Glomerular endothelial cell (primary cell): ENCODE results near the gene MICAL2. TPM values are rescaled to one million over a fixed set of nuclear protein-coding genes. Genes with fewer than 3 reads are reported as not detected.

Experiments
- DNase-seq: peaks from one replicate; pipeline ENCODE4 v3.0.0-alpha.2; 2011; ENCODE audit warnings: low read depth, low spot score; ENCODE audit errors: extremely low read depth
- total RNA-seq: library from RNA; depleted of rRNA; stranded (reverse); fragments of >200 nt; gene quantifications from 2 replicates; pipeline ENCODE4 v1.2.3, GENCODE V29; 2015

The MICAL2 gene
- total RNA-seq, 1 donor from 2014 or later, result 252 TPM

DNA sequence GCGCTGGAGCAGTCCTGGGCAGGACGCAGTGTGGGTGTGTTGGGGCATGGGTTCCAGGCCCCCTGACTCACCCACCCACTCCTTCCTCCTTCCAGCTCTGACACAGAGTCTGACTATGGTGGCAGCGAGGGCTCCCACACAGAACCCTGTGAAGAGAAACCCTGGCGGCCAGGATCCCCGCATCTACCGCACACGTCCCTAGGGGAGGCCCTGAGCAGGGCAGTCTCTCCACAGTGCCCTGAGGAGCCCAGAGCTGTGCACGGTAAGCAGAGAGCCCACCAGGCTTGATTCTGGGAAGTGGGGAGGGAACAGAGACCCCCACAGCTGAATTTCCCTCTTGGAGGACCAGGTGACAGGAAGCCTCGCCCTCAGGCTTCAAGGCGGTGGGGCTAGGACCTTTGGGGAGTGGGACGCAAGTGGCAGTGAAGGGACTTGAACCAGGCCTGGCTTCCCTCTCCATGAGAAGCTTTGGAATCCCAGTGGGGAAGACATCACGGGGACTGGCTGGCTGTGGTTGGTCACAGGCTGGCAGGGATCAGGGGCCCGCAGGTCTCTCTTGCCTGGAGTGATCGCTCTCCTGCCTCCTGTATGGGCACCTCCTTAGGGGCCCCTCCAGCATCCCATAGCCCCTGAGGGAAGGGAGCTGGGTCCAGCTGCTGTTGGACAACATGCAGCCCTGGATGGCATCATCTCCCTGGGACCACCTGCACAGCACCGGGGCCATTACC is 170.6 kb downstream of the MICAL2 start:
- no peak for DNase-seq

DNA sequence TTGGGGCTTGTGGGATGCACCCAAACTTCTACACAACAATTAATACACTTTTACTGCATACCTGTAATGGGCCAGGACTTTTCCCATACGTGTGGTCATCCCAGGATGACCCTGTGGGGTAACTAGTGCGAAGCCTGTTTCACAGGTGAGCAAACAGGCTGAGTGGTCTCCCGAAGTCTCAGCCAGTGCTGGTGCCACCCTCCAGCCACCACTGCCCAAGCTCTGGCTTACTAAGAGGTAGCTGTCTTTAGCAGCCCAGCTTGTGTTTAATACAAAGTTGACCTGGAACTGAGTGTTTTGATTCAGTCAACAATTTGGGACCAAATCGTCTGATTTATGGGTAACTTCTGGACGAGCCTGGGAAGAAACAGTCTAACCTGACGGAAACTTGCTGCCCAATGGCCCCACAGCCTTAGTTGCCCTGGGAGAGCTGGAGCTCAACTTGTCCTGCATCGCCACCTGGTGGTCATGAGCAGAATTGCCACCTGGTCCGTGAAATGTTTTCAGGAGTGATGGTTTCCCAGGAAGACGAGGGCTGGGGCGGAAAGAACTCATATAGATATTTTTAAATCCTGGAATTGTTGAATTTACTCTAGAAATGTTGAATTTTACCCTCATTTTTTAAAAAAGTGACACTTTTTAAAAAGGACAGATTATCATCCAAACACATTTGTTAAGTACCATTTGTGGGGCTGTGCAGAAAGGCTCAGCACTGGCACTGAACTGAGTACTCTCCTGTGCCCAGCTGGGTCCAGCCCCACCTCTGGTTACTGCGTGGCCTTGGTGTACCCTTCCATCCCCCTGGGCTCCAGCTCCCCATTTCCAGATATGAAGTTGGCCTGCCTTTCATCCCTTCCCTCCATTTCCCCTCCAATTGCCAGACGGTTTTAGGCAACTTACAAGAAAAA is 171.4 kb downstream of the MICAL2 start:
- peak; percentile 66 for DNase-seq

DNA sequence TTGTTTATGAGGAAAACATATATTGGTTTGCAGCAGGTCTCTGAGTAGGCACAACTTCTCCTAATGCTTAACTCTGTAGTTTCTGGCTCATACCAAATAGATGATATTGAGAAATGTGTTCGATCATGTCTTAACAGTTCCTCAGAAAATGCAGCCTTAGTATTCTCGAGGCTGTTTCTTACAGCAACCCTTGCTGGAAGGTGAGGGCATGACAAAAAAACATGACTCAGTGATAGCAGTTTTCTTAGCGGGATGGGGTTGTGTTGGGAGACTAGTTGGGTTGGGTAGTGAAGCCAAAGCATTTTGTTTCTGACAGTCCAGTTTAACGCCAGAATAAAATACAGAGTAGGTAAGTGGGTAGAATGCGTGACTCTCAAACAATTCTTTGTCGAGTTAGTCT is 172.3 kb downstream of the MICAL2 start:
- no peak for DNase-seq

DNA sequence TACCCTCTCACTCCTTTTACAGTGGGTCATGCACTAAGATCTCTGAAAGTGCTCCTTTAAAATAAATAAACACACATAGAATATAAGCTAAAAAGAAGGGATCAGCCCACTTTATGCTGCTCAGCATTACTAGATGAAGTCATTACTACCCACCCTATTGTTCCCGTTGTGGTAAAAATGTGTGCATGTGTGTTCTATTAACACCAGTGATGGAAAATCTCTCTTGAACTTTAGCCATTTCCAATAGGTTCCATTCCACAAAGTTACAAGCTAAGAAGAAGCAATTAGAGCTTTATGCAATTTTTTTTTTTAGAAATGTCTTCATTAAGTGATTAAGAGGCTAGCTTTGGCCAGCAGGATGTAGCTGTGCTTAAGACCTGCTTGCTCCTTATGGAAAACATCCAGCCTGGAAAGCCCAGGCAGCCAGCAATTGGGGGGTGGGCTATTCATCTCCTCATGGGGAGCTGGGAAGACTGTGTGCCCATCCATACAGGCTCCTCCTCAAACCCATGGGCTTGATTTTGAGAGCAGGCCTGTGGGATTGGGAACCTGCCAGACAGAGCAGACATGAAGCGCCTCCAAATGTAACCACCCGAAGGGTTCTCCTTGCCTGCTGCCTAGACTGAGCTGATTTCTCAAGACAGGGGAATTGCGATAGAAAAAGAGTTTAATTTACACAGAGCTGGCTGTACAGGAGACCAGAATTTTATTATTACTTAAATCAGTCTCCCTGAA is 174.1 kb downstream of the MICAL2 start:
- no peak for DNase-seq

DNA sequence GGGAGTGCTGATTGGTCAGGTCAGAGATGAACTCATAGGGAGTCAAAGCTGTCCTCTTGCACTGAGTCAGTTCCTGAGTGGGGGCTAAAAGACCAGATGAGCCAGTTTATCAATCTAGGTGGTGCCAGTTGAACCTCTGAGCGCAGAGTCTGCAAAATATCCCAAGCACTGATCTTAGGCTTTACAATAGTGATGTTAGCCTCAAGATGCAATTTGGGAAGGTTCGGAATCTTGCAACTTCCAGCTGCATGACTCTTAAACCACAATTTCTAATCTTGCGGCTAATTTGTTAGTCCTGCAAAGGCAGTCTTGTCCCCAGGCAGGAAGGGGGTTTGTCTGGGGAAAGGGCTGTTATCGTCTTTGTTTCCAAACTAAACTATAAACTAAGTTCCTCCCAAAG is 174.7 kb downstream of the MICAL2 start:
- DNase-seq, result no peak

DNA sequence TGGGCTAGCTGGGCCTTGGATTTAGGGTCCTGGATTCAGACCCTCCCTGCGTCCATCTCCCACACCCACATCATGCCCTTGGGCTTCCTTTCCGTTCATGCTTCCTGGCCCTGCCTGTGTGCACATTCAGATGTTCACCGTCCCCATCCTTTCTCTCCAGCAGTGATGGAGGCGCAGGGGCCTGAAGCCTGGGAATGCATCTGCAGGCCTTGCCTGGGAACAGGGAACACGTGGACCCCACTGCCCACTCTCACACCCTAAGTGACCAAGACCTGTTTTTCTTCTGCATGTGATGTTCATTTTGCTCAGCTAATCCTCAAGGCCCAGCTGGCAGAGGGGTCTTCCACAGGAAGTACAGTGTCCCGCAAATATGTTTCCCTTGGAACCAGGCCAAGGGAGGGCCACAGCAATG is 175.4 kb downstream of the MICAL2 start:
- no peak for DNase-seq

DNA sequence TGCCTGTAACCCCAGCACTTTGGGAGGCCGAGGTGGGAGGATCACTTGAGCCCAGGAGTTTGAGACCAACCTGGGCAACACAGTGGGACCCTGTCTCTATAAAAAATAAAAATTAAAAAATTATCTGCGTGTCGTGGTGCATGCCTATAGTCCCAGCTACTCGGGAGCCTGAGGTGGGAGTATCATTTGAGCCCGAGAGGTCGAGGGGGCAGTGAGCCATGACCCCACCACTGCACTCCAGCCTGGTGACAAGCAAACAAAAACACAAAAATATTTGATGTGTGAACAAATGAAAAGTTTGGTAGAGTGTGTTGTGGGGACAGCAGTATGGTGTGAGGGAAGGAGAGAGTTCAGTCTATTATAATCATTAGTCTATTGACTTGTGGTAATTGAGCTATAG is 176.2 kb downstream of the MICAL2 start:
- no peak for DNase-seq

DNA sequence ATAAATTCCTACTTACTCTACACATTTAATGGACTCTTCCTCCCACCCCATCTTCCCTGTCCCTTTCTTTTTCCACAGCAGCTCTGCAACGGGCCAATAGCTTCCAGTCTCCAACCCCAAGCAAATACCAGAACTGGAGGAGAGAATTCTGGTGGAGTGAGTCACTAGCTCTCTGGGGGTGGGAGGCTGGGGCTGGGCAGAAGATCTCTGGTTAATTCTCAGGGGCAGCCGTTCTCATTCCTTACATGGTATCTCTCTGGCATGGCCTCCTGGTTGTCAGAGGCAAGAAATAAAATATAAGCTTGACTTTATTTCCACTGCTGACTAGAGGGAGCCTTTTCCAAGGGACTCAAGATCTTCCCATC is 176.6 kb downstream of the MICAL2 start:
- peak; percentile 51 for DNase-seq

DNA sequence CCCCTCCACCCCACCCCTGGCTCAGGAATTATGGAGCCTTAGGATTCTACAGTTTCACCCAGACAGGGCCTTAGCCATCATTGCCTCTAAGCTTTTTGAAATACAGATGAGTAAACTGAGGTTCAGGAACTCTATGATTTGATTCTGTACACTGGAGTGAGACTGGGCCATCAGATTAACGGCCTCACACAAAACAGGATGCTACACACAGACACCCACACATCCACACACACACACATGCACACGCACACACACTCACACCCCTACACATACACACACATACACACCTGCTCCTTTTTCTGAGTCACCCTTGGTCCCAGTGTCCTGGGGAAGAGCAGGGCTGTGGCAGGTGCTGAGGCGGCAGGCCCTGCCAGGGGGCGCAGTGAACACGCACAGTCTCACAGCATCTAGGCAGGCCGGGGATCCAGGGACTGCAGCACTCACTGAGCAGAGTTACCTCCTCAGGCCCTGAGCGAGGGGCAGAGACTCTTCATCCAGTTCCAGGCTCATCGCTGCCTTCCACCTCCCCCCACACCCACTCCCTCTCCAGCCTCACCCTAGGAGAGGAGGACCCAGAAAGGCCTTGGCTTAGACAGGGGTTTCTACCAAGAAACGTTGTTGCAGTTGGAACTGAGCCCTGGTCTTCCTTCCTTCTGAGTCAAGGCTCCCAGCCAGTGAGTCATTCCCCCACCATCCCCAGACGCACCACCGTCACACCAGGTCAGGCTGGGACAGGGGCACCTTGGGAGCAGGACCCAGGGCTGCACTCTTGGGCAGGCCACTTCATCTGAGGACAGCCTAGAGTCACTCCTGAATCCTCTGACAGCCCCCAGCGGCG is 177.2 kb downstream of the MICAL2 start:
- DNase-seq, result peak; percentile 79

DNA sequence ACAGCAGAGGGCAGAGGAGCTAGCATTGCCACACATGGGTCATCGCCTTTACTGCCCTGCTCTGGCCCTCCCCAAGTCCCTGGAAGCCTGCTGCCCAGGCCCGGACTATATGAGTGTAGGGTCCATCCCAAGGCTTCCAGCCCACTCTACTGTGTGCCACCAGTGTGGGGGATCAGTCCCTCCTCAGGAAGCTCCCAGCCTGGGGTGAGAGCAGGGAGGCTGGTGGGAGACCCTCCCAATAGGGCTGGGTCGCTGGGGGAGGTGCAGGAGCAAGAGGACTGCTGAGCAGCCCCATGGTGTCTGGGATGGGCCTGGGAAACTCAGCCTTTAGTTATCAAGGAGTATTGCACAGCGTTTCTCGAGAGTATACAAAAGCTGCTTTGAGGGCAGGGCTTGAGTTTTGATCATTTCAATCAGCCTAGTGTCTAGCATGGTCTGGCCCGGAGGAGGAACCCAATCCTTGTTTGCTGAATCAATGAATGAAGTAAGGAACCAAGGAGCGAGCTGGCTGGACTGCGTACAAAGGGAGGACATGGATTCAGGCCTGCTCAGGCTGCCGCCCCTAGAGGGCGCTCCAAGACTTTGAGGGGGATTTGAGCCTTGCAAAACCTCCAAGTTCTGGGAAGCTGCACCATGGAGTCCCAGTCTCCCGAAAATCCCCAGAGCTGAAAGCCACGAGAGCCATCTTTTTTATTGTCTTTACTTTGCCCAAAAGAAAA is 178.0 kb downstream of the MICAL2 start:
- peak; percentile 75 for DNase-seq

DNA sequence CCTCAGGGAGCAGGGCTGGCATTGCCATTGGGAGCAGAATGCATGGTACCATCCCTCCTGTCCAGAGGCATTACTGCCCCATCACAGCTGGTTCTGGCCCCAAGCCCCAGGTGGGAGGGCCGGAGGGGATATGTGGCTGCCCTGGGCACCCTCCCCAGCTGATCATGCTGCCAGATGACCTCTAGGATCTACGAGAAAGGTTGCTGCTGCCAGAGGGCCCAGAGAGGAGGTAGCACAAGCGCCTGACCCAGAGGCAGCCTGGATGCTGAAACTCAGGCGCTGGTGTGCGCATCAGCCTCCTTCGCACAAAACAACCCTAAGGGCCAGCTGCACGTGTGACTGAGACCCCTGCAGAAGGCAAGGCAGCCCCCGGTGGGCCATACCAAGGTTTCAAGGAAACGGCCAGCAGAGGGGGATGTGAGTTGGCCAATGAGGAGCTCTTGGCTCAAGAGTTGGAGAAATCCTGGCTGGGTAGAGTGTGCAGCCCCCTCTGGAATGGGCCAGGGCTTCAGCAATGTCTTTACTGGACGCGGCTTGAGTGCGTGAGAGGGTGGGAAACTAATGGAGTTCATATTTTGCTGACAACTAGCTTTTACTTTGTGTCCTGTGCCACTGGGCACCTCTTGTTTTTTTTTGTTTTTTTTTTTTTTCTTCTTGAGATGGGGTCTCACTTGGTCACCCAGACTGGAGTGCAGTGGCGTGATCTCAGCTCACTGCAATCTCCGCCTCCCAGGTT is 178.7 kb downstream of the MICAL2 start:
- DNase-seq, result no peak

DNA sequence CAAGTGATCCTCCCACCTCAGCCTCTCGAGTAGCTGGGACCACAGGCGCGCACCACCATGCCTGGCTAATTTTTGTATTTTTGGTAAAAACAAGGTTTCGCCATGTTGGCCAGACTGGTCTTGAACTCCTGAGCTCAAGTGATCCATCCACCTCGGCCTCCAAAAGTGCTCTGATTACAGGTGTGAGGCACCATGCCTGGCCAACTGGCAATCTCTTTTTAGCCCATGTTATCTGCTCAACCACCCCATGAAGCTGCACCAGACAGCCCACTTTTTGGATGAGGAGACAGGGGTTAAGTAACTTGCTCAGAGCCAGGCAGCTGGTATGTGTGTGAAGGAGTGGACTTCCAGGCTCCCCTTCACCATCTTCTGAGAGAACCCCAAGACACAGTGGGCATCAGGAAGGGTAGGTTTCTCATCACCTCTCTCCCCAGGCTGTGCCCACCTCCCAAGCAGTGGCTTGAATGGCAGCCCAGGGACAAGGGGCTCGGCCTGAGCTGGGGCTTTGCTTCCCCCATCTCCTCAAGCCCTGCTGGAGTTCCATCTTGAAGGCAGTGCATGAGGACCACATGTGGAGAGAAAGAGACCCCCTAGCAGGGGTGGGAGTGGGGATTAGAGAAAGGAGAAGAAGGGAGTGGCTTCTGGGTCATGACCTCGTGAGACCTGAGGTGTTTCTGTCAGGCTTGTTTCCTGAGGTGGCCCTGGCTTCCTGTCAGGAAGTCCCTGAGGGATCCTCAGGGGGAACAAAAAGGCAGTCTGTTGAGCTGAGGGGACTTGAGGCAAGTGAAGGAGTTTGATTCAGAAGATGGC is 179.5 kb downstream of the MICAL2 start:
- no peak for DNase-seq

DNA sequence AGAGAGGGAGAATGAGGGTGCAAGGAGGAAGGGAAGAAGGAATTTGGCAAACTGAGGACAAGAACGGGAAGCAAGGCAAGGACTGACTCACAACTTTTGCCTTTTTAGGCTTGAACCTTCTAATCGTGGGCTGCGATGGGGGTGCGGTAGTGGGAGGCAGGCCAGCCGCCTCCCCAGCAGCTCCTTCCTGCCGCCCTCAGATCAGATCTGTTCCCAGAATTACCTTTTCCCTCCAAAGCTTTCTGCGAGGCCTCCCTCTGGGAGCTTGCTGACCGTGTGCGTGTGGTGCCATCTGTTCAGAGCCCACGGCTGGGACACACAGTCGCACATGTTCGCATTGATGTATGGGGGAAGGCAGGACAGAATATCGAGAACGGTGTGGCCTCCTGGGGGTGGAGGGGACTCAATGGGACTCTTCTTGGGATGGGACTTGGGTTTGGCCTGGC is 180.1 kb downstream of the MICAL2 start:
- DNase-seq, result no peak

DNA sequence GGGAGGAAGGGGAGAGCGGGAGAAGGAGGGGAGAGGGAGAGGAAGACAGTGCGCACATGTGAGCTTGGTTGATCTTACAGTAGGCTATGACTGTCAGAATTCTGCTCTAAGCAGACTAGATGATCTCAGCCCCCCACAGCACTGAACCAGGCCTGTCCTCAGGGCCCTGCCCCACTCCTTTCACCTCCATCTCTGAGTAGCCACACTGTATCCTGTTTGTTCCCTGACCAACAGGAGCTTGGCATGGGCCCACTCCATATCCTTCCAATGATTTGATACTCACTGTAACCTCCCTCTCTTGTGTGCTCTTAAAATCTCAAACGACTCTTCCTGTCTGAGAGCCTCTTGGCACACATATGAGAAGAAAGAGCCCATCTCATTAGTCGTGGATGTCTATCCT is 180.9 kb downstream of the MICAL2 start:
- no peak for DNase-seq

DNA sequence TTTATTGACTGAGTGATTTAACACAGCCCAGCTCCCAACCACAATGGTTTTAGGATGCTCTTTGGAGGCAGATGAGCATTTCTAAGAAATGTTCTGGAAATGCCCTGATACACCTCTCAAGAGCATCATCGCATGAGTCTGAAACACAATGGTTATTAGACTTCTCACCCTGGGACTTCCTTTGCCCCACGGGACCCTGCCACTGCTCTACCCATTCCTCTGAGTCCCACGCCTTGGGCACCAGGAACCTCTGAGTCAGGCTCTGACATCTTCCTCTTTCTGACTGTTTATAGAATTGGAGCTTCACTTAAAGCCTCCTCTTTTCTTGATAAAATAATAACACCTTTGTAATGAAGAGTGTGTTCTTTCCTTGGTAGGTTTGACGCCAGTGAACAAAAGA is 181.4 kb downstream of the MICAL2 start:
- DNase-seq, result no peak

DNA sequence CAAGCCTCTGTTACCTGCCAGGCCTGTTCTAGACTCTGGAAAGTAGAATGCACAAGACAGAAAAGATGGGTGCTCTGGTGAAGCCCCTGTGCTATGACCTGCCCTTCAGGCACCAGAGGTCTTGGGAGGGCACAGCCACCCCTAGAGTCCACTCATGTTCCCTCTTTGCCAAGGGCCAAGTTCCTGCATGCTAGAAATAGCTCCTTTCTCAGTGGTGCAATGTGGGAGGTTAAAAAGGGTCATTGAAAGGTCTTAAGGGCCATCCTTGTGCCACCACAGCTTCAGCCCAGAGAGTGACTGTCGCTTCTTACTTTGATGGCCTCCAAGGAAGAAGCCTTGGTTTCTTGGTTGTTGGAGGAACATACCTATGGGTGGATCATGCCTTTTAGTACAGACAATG is 182.4 kb downstream of the MICAL2 start:
- no peak for DNase-seq

DNA sequence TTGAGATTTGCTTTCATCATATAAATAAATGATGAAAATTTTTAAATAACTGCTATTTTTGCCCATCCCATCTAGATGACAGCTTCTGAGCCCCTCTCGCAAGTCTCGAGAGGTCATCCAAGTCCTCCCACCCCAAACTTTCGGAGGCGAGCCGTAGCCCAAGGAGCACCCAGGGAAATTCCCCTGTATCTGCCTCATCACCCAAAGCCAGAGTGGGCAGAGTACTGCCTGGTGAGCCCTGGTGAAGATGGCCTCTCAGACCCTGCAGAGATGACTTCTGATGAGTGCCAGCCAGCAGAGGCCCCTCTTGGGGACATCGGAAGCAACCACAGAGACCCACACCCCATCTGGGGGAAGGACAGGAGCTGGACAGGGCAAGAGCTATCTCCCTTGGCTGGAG is 183.1 kb downstream of the MICAL2 start:
- no peak for DNase-seq

DNA sequence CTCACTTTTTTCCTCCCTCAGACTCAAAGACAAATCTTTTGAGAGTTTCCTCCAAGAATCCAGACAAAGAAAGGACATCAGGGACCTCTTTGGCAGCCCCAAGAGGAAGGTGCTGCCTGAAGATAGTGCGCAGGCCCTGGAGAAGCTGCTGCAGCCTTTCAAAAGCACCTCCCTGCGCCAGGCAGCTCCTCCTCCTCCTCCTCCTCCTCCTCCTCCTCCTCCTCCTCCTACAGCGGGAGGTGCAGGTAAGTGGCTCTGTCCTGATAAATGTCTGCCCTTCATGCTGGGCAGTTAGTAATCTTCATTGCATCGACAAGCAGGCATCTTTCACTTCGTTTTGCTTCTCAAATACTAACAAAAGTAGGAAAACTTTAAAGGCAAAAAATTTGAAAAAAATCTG is 184.2 kb downstream of the MICAL2 start:
- no peak for DNase-seq
